Measurements from ENCODE around the gene PDE9A.

- TF ChIP-seq ZNF384 (IDR thresholded peaks at IDR 0.05) (no peak), L3MBTL2 (conservative IDR thresholded peaks at IDR 0.05) (no peak), BHLHE40 (IDR thresholded peaks at IDR 0.05; ENCODE audit: borderline replicate concordance) (no peak), FOXA1 (IDR thresholded peaks at IDR 0.05) (no peak), HDGF (IDR thresholded peaks at IDR 0.05; ENCODE audit: borderline replicate concordance) (no peak), PKNOX1 (IDR thresholded peaks at IDR 0.05) (no peak), FOXK2 (IDR thresholded peaks at IDR 0.05) (no peak), SUZ12 (IDR thresholded peaks at IDR 0.05) (no peak), FOXM1 (IDR thresholded peaks at IDR 0.05; ENCODE audit: borderline replicate concordance) (no peak), TARDBP (IDR thresholded peaks at IDR 0.05) (no peak), ELF4 (IDR thresholded peaks at IDR 0.05) (no peak), ARNT (IDR thresholded peaks at IDR 0.05) (no peak), NFRKB (IDR thresholded peaks at IDR 0.05) (no peak), SP1 (IDR thresholded peaks at IDR 0.05) (no peak)
These were observed 115.1 kb downstream of the PDE9A start for GRCh38 chr21:42768324-42769121.
